Heart left ventricle (tissue), 16 donors: Measurements from ENCODE around the gene B4GAT1. TPM values are rescaled to one million over a fixed set of nuclear protein-coding genes. Genes with fewer than 3 reads are reported as not detected.

ENCODE experiments used
- ATAC-seq, 4 donors: fragments of 200-7000 bp; cut with Tn5 transposase; one replicate each; pipeline ENCODE4 v1.9.1; 2020 to 2022; ENCODE audit warnings: moderate library complexity in 4 of 4, mild to moderate bottlenecking in 3 of 4, moderate number of reproducible peaks in 1 of 4
- DNase-seq, 5 donors: peaks; one replicate each; pipeline ENCODE4 v3.0.0-alpha.2; 2020
- H3K27ac ChIP-seq, 12 donors: fragments of 200-600 bp; sonication (generic) in 4 of 12; one replicate each; pipeline versions ENCODE4 v1.5.0 to v1.8.0; 2016 to 2022; ENCODE audit warnings: mild to moderate bottlenecking in 2 of 12
- H3K27me3 ChIP-seq, 9 donors: fragments of 200-600 bp; sonication (generic) in 2 of 9; one replicate each; pipeline versions ENCODE4 v1.5.1 to v1.8.0; 2016 to 2022; ENCODE audit warnings: mild to moderate bottlenecking in 3 of 9
- H3K36me3 ChIP-seq, 9 donors: fragments of 200-600 bp; sonication (generic) in 2 of 9; one replicate each; pipeline versions ENCODE4 v1.5.0 to v1.8.0; 2018 to 2022; ENCODE audit warnings: mild to moderate bottlenecking in 2 of 9
- H3K4me1 ChIP-seq, 12 donors: fragments of 200-600 bp; sonication (generic) in 4 of 12; one replicate each; pipeline versions ENCODE4 v1.5.0 to v1.8.0; 2016 to 2022; ENCODE audit warnings: mild to moderate bottlenecking in 3 of 12
- H3K4me3 ChIP-seq, 12 donors: fragments of 200-600 bp; sonication (generic) in 4 of 12; one replicate each; pipeline versions ENCODE4 v1.5.0 to v1.8.0; 2017 to 2022; ENCODE audit warnings: mild to moderate bottlenecking in 9 of 12, moderate library complexity in 4 of 12
- H3K9me3 ChIP-seq, 12 donors: fragments of 200-600 bp; sonication (generic) in 4 of 12; one replicate each; pipeline versions ENCODE4 v1.5.0 to v1.8.0; 2016 to 2022; ENCODE audit warnings: mild to moderate bottlenecking in 1 of 12
- POLR2A ChIP-seq, 2 donors: fragments of 450-650 bp; IDR thresholded peaks; one replicate each; pipeline ENCODE4 v1.6.1; 2017; ENCODE audit warnings: antibody characterized with exemption in 2 of 2, mild to moderate bottlenecking in 2 of 2, moderate library complexity in 2 of 2
- WGBS, 4 donors: extraction: QIAGEN DNeasy Blood & Tissue Kit in 2 of 4; methylation state at CpG; one replicate each; pipeline versions ENCODE4 v1.1.5 to v1.1.7; 2013 to 2018; 5-methylcytosine and 5-hydroxymethylcytosine counted together
- intact Hi-C, 10 donors: fragments of 100-400 bp; cut with DNase I; formaldehyde crosslinking; loops; one replicate each; pipeline versions ENCODE4 v1.11.1 to v1.14.2; 2022
- polyA plus RNA-seq, 2 donors: library from polyadenylated mRNA; stranded (reverse); fragments of 200-250 nt; gene quantifications; one replicate each; pipeline ENCODE4 v1.2.3, GENCODE V29; 2013
- total RNA-seq, 9 donors: library from RNA; depleted of rRNA in 2 of 9; stranded (reverse); fragments of >200 nt in 2 of 9; fragmentation: NEBNext Ultra II Directional in 3 of 9; extraction: Animal tissue kit (Norgen Biotek cat#: 25700) in 3 of 9; gene quantifications; one replicate each; pipeline versions ENCODE4 v1.1.0 to v1.2.4, GENCODE V29; 2016 to 2023
- TF ChIP-seq, protein P1 (sequence below), 12 donors: fragments of 200-600 bp; sonication (generic) in 4 of 12; IDR thresholded peaks; one replicate each; pipeline versions ENCODE4 v1.5.0 to v1.8.0; 2018 to 2022; ENCODE audit warnings: antibody characterized with exemption in 12 of 12, mild to moderate bottlenecking in 5 of 12
- donor health status: ischemic (EF 13 %, LVEDD 7.1; RV severe dilation, severe dysfunction).
- donor health status: healthy with polysubstance abuse.
- donor health status: DM: no; HTN: yes; CAD: no.
- donor health status: DM: no; HTN: no; CAD: no.
- donor health status: ischemic (EF 25% LVEDD 6.9; RV normal size, moderate dysfunction).
- donor health status: ischemic (EF 25% LVEDD 5.7; RV mildly dilated, moderate dysfunction).
- donor health status: healthy.
- donor health status: DM: yes; HTN: yes; CAD: no.
- donor health status: ischemic (EF 35%, LVEDD 5.7; RV mildly dilated, moderate dysfunction).
- donor health status: nonischemic (EF 11% LVEDD 7.7; RV severe dilation, severe dysfunction).
- donor health status: DM: yes; HTN: yes; CAD: no.
- donor health status: PGD.
- donor health status: ischemic (EF 29% LVEDD 5.4; RV normal size, mild dysfunction).
- donor health status: nonischemic (EF 23%, LVEDD 6.1; RV moderate dilation, normal function).

The B4GAT1 gene
- total and polyA plus RNA-seq, 11 donors: 37.2 to 109 (median 52.3) TPM

DNA sequence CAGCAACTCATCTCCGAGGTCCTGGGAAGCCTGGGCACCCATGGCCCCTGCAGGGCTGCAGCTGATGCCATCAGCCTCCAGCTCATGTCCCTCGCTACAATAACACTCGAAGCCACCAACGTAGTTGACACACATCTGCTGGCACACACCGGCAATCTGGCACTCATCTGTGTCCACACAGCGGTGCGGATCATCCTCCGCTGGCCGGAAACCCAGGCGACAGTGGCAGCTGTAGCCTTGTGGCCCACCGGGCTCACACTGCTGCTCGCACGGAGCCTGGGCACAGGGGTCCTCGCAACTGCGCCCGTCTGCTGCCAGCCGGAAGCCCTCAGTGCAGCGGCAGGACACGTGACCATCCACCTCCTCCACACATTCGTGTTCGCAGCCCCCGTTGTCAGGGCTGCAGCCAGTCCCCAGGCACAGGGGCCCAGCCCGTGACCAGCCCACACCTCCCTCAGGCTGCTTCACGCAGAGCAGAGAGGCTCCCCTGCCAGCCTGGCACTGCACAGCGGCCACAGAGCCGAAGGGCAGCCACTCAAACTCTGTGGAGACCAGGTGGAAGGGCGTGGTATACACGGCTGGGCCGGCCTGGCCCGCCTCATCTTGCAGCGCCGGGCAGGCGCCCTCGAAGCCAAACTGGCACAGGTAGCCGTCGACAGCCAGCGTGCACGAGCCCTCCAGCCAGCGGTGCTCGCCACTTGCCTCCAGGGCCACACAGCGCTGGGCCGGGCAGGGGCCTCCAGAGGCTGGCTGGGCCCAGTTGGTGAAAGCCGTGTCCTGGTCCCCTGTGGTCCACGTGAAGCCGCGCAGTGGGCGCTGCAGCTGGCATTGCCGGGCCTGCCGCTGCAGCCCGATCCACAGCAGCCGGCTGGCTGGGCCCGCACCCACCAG is 31.3 kb downstream of the B4GAT1 start:
- Histone ChIP-seq H3K27me3 (no peaks in the 10 kb centered on the region), H3K4me1 (peaks cover 0 to 57% (median 32%) of the 10 kb centered on the region in 12 donors), H3K4me3 (peak overlapping the region; percentile 39 to 66 (median 62)), H3K27ac (peak overlapping the region; percentile 51 to 94 (median 84)), H3K9me3 (no peaks in the 10 kb centered on the region), H3K36me3 (no peaks in the 10 kb centered on the region)
- TF ChIP-seq, protein P1, sequence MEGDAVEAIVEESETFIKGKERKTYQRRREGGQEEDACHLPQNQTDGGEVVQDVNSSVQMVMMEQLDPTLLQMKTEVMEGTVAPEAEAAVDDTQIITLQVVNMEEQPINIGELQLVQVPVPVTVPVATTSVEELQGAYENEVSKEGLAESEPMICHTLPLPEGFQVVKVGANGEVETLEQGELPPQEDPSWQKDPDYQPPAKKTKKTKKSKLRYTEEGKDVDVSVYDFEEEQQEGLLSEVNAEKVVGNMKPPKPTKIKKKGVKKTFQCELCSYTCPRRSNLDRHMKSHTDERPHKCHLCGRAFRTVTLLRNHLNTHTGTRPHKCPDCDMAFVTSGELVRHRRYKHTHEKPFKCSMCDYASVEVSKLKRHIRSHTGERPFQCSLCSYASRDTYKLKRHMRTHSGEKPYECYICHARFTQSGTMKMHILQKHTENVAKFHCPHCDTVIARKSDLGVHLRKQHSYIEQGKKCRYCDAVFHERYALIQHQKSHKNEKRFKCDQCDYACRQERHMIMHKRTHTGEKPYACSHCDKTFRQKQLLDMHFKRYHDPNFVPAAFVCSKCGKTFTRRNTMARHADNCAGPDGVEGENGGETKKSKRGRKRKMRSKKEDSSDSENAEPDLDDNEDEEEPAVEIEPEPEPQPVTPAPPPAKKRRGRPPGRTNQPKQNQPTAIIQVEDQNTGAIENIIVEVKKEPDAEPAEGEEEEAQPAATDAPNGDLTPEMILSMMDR (IDR thresholded peaks at IDR 0.05): no peak
- no peak for TF ChIP-seq POLR2A (IDR thresholded peaks at IDR 0.05)
- ATAC-seq: no peak
- intact Hi-C loops: no loop called here
- WGBS, 4 donors: 63 to 71% (median 68%) methylated on average over 19 to 52 of the region's 52 CpGs
- DNase-seq: peak in 1 of 5 donors; percentile 59

GRCh38 chr11:66315498-66315885 is 31.9 kb downstream of the B4GAT1 start:
- peak in 1 of 5 donors; percentile 49 for DNase-seq
- ATAC-seq: no peak
- WGBS, 4 donors: 77 to 84% (median 81%) methylated on average over 14 of the region's 14 CpGs
- TF ChIP-seq, protein P1 (IDR thresholded peaks at IDR 0.05): no peak
- TF ChIP-seq POLR2A (IDR thresholded peaks at IDR 0.05): no peak
- intact Hi-C loops: no loop called here
- Histone ChIP-seq H3K27ac (peak overlapping the region in 9 of 12 donors; percentile 5 to 94 (median 84)), H3K9me3 (no peaks in the 10 kb centered on the region), H3K36me3 (no peaks in the 10 kb centered on the region), H3K4me3 (peak overlapping the region in 11 of 12 donors; percentile 42 to 66 (median 62)), H3K27me3 (no peaks in the 10 kb centered on the region), H3K4me1 (peaks cover 0 to 57% (median 32%) of the 10 kb centered on the region in 12 donors)

GRCh38 chr11:66314561-66315497 is 32.6 kb downstream of the B4GAT1 start:
- no peaks in the 10 kb centered on the region for H3K9me3 ChIP-seq
- WGBS, 4 donors: 77 to 87% (median 82%) methylated on average over 7 to 17 of the region's 17 CpGs
- peak overlapping the region in 11 of 12 donors; percentile 21 to 66 (median 62) for H3K4me3 ChIP-seq
- intact Hi-C loops: loop anchor here in 8 of 10 donors (5.0 kb wide), 3 partner anchors 32 to 362 kb away; partner anchors contain the start of genes B4GAT1 (in 3 of the 8), BRMS1 (in 3 of the 8) and RBM4B (in 1 of the 8)
- TF ChIP-seq, protein P1 (IDR thresholded peaks at IDR 0.05): no peak
- TF ChIP-seq POLR2A (IDR thresholded peaks at IDR 0.05): no peak
- peak in 1 of 5 donors; percentile 57 for DNase-seq
- no peaks in the 10 kb centered on the region for H3K36me3 ChIP-seq
- peak overlapping the region in 10 of 12 donors; percentile 72 to 94 (median 90) for H3K27ac ChIP-seq
- H3K4me1 ChIP-seq: peaks cover 0 to 57% (median 32%) of the 10 kb centered on the region in 12 donors
- ATAC-seq: no peak
- H3K27me3 ChIP-seq: no peaks in the 10 kb centered on the region
